GM12875 (cell line): ENCODE data around the gene ENKUR.
"Not testable (repeated sequence)": the region's sequence is repeated elsewhere in the genome, so short reads cannot be mapped to it uniquely, and the experiment has no call there.

Experiments used
- H3K4me3 ChIP-seq: one replicate; pipeline ENCODE4 v1.5.1; 2011; ENCODE audit warnings: low read depth, low read length, control low read depth
- CTCF ChIP-seq: IDR thresholded peaks from 2 replicates; pipeline ENCODE4 v1.5.1; 2011; ENCODE audit warnings: low read depth, mild to moderate bottlenecking, control low read depth, inconsistent platforms, low read length, moderate library complexity, borderline replicate concordance; ENCODE audit not compliant: insufficient read depth

Gene ENKUR

GRCh38 chr10:25014579-25014978 is 1.4 kb downstream of the ENKUR start:
- no peak for TF ChIP-seq CTCF

DNA sequence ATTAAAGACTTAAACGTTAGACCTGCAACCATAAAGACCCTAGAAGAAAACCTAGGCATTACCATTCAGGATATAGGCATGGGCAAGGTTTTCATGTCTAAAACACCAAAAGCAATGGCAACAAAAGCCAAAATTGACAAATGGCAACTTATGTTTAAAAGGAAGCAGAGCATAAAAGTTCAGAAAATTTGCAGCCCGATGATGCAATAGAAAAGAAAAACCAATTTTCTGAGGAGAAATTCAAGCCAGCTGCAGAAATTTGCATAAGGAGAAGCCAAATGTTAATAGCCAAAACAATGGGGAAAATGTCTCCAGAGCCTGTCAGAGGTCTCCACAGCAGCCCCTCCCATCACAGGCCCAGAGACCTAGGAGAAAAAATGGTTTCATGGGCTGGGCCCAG is 4.4 kb downstream of the ENKUR start:
- H3K4me3 ChIP-seq = not testable (repeated sequence)

More at GRCh38 chr10:25014579-25014978, 1.4 kb downstream of the ENKUR start:
- H3K4me3 ChIP-seq = no peak overlapping the region

DNA sequence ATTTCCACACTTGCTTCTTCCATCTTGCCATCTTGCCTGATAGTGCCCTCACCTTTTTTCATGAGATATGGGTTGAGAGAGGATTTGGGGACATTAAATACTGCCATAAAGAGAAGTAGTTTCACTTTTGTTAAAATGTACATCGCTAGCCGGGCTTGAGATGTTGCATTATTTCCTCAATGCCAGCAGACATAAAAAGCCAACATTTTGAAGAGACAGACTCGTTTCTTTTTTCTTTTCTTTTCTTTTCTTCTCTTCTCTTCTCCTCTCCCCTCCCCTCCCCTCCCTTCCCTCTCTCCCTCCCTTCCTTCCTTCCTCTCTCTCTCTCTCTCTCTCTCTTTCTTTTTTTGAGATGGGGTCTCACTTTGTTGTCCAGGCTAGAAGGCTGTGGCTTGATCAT is 17.9 kb downstream of the ENKUR start:
- no peak for TF ChIP-seq CTCF
- no peak overlapping the region for H3K4me3 ChIP-seq

GRCh38 chr10:24995072-24995471 is 20.9 kb downstream of the ENKUR start:
- no peak for TF ChIP-seq CTCF
- no peak overlapping the region for H3K4me3 ChIP-seq

GRCh38 chr10:24993237-24993958 is 22.6 kb downstream of the ENKUR start:
- H3K4me3 ChIP-seq = no peak overlapping the region
- TF ChIP-seq CTCF = no peak

DNA sequence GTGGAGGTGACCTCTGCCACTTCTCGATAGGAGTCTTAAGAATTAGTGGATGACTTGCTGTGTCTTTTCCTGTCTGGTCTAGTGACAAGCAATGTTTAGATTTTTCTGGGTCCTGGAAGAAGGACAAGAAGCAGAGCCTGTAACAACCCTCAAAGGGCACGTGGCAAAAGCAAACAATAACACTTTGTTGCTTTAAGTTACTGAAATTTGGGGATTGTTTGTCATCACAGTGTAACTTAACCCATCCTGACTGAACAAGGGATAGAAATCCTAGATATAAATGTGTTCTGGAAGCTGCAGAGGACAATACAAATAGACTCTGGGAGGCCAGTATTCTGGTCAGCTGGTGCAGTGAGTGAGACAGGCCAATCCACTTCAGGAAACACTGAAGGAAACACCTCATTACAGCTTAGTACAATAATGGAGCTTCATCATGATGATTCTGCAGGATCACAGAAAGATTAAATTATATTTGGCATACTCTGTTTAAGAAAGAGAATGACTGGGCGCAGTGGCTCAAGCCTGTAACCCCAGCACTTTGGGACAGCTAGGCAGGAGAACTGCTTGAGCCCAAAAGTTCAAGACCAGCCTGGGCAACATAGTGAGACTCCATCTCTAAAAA is 23.3 kb downstream of the ENKUR start:
- TF ChIP-seq CTCF = no peak

DNA sequence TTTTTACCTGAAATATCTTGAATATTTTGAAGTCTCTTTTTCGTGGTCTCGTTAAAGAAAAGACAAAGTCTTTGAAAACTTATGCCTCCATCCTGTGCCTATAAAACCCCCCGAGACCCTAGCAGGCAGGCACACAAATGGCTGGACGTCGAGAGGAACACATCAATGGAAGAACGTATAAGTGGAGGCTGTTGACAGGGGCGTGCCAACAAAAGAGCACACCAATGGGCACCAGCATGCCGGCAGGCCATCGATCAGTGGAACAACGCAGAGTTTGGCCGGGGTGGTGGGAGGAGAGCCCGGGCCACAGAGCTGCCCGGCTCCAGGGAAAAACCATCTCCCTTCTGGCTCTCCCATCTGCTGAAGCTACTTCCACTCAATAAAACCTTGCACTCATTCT is 24.7 kb downstream of the ENKUR start:
- no peak for TF ChIP-seq CTCF
- no peak overlapping the region for H3K4me3 ChIP-seq

More for the DNA sequence above, 23.3 kb downstream of the ENKUR start:
- H3K4me3 ChIP-seq = no peak overlapping the region
